ENCODE data around the gene ENOX2. TPM values are rescaled to one million over a fixed set of nuclear protein-coding genes. Genes with fewer than 3 reads are reported as not detected.

The ENOX2 gene
- total RNA-seq, 5 donors from 2014 or later (not counting 1 experiment from before 2014, with no cell fraction given): 10.4 to 17.1 (median 13.5) TPM

DNA sequence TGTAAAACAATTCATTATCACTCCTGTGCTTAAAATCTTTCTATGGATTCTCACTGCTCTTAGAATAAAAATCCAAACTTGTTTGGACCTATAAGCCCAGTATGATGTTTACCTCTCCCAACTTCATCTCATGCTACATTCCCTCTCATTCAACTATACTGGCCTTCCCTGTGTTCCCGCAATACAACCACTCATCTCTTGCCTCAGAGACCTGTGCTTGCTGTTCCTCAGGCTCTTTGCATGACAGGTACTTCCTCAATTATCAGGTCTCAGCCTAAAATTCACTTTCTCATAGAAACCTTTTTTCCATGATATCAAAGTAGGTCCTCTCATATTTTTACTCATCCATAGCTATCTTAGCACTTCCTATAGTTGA, 71.7 kb downstream of the ENOX2 start:
- Histone ChIP-seq H3K27me3 (replicated peaks in 1 of 2; ENCODE audit: control insufficient read depth in 2 of 2, extremely low read depth in 1 of 2, insufficient read depth in 2 of 2, low read length in 1 of 2) (no peaks in the 10 kb centered on the region), H3K36me3 (ENCODE audit: control insufficient read depth in 2 of 2, extremely low read depth in 1 of 2, insufficient read depth in 1 of 2, low read length in 1 of 2) (no peaks in the 10 kb centered on the region), H3K27ac (ENCODE audit: low read length) (no peak overlapping the region), H3K9me3 (no peaks in the 10 kb centered on the region), H3K4me1 (ENCODE audit: control insufficient read depth in 1 of 2, extremely low read depth in 1 of 2, insufficient read depth in 2 of 2, low read length in 2 of 2) (no peaks in the 10 kb centered on the region), H3K4me3 (ENCODE audit: control insufficient read depth in 1 of 2, extremely low read depth in 1 of 2, low read length in 1 of 2) (no peak overlapping the region)
- no CpG with 5 or more reads among the region's 1 CpG for WGBS (ENCODE audit: insufficient coverage)
- ChIA-PET POLR2A (interaction anchor here in 1 of 2 donors (0.7 kb wide), 1 partner anchor 31 kb away, joined by 3 read pairs; no protein-coding TSS in a partner anchor), CTCF (no interaction called here)
- no peaks in the 10 kb centered on the region for H3K9me3 Mint-ChIP-seq
- DNase-seq (no peak), ATAC-seq (replicated peaks in 1 of 4) (no peak)
- H3K36me3 Mint-ChIP-seq: peaks cover 7% of the 10 kb centered on the region
- H3K27me3 Mint-ChIP-seq: no peaks in the 10 kb centered on the region
- no peak overlapping the region for H3K4me3 Mint-ChIP-seq
- no peak overlapping the region for H3K27ac Mint-ChIP-seq
- peaks cover 5 to 24% (median 13%) of the 10 kb centered on the region in 3 donors for H3K4me1 Mint-ChIP-seq

- peaks cover 2 to 21% (median 13%) of the 10 kb centered on the region in 3 donors for H3K4me1 Mint-ChIP-seq
- H3K36me3 Mint-ChIP-seq: peaks cover 7% of the 10 kb centered on the region
- ATAC-seq (replicated peaks in 1 of 4) (no peak), DNase-seq (no peak)
- no peak overlapping the region for H3K4me3 Mint-ChIP-seq
- ChIA-PET POLR2A (interaction anchor here in 1 of 2 donors (0.7 kb wide), 1 partner anchor 31 kb away, joined by 3 read pairs; no protein-coding TSS in a partner anchor), CTCF (no interaction called here)
- no peak overlapping the region for H3K27ac Mint-ChIP-seq
- Histone ChIP-seq H3K9me3 (no peaks in the 10 kb centered on the region), H3K36me3 (ENCODE audit: control insufficient read depth in 2 of 2, extremely low read depth in 1 of 2, insufficient read depth in 1 of 2, low read length in 1 of 2) (no peaks in the 10 kb centered on the region), H3K27me3 (replicated peaks in 1 of 2; ENCODE audit: control insufficient read depth in 2 of 2, extremely low read depth in 1 of 2, insufficient read depth in 2 of 2, low read length in 1 of 2) (no peaks in the 10 kb centered on the region), H3K4me3 (ENCODE audit: control insufficient read depth in 1 of 2, extremely low read depth in 1 of 2, low read length in 1 of 2) (no peak overlapping the region), H3K27ac (ENCODE audit: low read length) (no peak overlapping the region), H3K4me1 (ENCODE audit: control insufficient read depth in 1 of 2, extremely low read depth in 1 of 2, insufficient read depth in 2 of 2, low read length in 2 of 2) (no peaks in the 10 kb centered on the region)
- WGBS (ENCODE audit: insufficient coverage): no CpG with 5 or more reads among the region's 4 CpGs
- no peaks in the 10 kb centered on the region for H3K27me3 Mint-ChIP-seq
- H3K9me3 Mint-ChIP-seq: no peaks in the 10 kb centered on the region
Observed at GRCh38 chrX:130830599-130831346, 72.2 kb downstream of the ENOX2 start.

- Mint-ChIP-seq H3K4me1 (peaks cover 2 to 21% (median 13%) of the 10 kb centered on the region in 3 donors), H3K4me3 (no peak overlapping the region), H3K9me3 (no peaks in the 10 kb centered on the region), H3K36me3 (peaks cover 7% of the 10 kb centered on the region), H3K27me3 (no peaks in the 10 kb centered on the region), H3K27ac (no peak overlapping the region)
- no peaks in the 10 kb centered on the region for H3K4me1 ChIP-seq (ENCODE audit: control insufficient read depth in 1 of 2, extremely low read depth in 1 of 2, insufficient read depth in 2 of 2, low read length in 2 of 2)
- H3K27me3 ChIP-seq (replicated peaks in 1 of 2; ENCODE audit: control insufficient read depth in 2 of 2, extremely low read depth in 1 of 2, insufficient read depth in 2 of 2, low read length in 1 of 2): no peaks in the 10 kb centered on the region
- POLR2A ChIA-PET: no interaction called here
- ATAC-seq (replicated peaks in 1 of 4): no peak
- no peak for DNase-seq
- no peak overlapping the region for H3K27ac ChIP-seq (ENCODE audit: low read length)
- H3K9me3 ChIP-seq: no peaks in the 10 kb centered on the region
- CTCF ChIA-PET: no interaction called here
- H3K4me3 ChIP-seq (ENCODE audit: control insufficient read depth in 1 of 2, extremely low read depth in 1 of 2, low read length in 1 of 2): no peak overlapping the region
- no peaks in the 10 kb centered on the region for H3K36me3 ChIP-seq (ENCODE audit: control insufficient read depth in 2 of 2, extremely low read depth in 1 of 2, insufficient read depth in 1 of 2, low read length in 1 of 2)
- 100% methylated on average over 1 of the region's 2 CpGs for WGBS (ENCODE audit: insufficient coverage)
Observed at GRCh38 chrX:130829526-130830515, 73.2 kb downstream of the ENOX2 start.

- H3K27ac Mint-ChIP-seq: no peak overlapping the region
- no peaks in the 10 kb centered on the region for H3K36me3 ChIP-seq (ENCODE audit: control insufficient read depth in 2 of 2, extremely low read depth in 1 of 2, insufficient read depth in 1 of 2, low read length in 1 of 2)
- H3K4me3 ChIP-seq (ENCODE audit: control insufficient read depth in 1 of 2, extremely low read depth in 1 of 2, low read length in 1 of 2): no peak overlapping the region
- peaks cover 7% of the 10 kb centered on the region for H3K36me3 Mint-ChIP-seq
- H3K4me1 ChIP-seq (ENCODE audit: control insufficient read depth in 1 of 2, extremely low read depth in 1 of 2, insufficient read depth in 2 of 2, low read length in 2 of 2): no peaks in the 10 kb centered on the region
- H3K9me3 ChIP-seq: no peaks in the 10 kb centered on the region
- H3K4me3 Mint-ChIP-seq: no peak overlapping the region
- H3K9me3 Mint-ChIP-seq: no peaks in the 10 kb centered on the region
- H3K4me1 Mint-ChIP-seq: peaks cover 2 to 18% (median 13%) of the 10 kb centered on the region in 3 donors
- WGBS (ENCODE audit: insufficient coverage): no CpG with 5 or more reads among the region's 3 CpGs
- ChIA-PET POLR2A (no interaction called here), CTCF (no interaction called here)
- no peaks in the 10 kb centered on the region for H3K27me3 ChIP-seq (replicated peaks in 1 of 2; ENCODE audit: control insufficient read depth in 2 of 2, extremely low read depth in 1 of 2, insufficient read depth in 2 of 2, low read length in 1 of 2)
- no peaks in the 10 kb centered on the region for H3K27me3 Mint-ChIP-seq
- no peak for ATAC-seq (replicated peaks in 1 of 4)
- no peak overlapping the region for H3K27ac ChIP-seq (ENCODE audit: low read length)
- DNase-seq: no peak
Observed at GRCh38 chrX:130828641-130829040, 74.4 kb downstream of the ENOX2 start.

DNA sequence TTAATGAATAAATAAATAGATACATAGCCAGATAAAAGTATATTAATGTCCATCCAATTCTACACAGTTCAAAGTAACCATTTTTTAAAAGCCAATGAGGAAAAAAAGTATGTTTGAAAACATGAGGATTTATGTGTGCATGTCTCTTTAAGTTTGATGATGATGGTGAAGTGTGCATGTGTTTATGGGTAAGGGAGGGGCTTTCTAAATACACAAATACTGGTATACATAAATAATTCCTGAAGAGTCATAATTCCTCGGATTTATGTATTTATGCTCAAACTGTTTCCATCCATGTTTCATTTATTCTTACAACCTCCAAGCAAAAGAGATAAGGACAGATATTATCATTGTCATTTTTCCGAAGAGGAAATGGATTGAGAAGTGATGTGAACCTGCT, 75.4 kb downstream of the ENOX2 start:
- no CpG with 5 or more reads among the region's 2 CpGs for WGBS (ENCODE audit: insufficient coverage)
- Mint-ChIP-seq H3K36me3 (peaks cover 7% of the 10 kb centered on the region), H3K4me1 (peaks cover 0 to 10% (median 7%) of the 10 kb centered on the region in 3 donors), H3K27me3 (no peaks in the 10 kb centered on the region), H3K9me3 (no peaks in the 10 kb centered on the region), H3K4me3 (no peak overlapping the region), H3K27ac (no peak overlapping the region)
- CTCF ChIA-PET: no interaction called here
- H3K27me3 ChIP-seq (replicated peaks in 1 of 2; ENCODE audit: control insufficient read depth in 2 of 2, extremely low read depth in 1 of 2, insufficient read depth in 2 of 2, low read length in 1 of 2): no peaks in the 10 kb centered on the region
- H3K4me3 ChIP-seq (ENCODE audit: control insufficient read depth in 1 of 2, extremely low read depth in 1 of 2, low read length in 1 of 2): no peak overlapping the region
- H3K36me3 ChIP-seq (ENCODE audit: control insufficient read depth in 2 of 2, extremely low read depth in 1 of 2, insufficient read depth in 1 of 2, low read length in 1 of 2): no peaks in the 10 kb centered on the region
- no peak for DNase-seq
- no peaks in the 10 kb centered on the region for H3K9me3 ChIP-seq
- POLR2A ChIA-PET: no interaction called here
- ATAC-seq (replicated peaks in 1 of 4): no peak
- no peaks in the 10 kb centered on the region for H3K4me1 ChIP-seq (ENCODE audit: control insufficient read depth in 1 of 2, extremely low read depth in 1 of 2, insufficient read depth in 2 of 2, low read length in 2 of 2)
- H3K27ac ChIP-seq (ENCODE audit: low read length): no peak overlapping the region

- Histone ChIP-seq H3K27me3 (replicated peaks in 1 of 2; ENCODE audit: control insufficient read depth in 2 of 2, extremely low read depth in 1 of 2, insufficient read depth in 2 of 2, low read length in 1 of 2) (no peaks in the 10 kb centered on the region), H3K4me1 (ENCODE audit: control insufficient read depth in 1 of 2, extremely low read depth in 1 of 2, insufficient read depth in 2 of 2, low read length in 2 of 2) (no peaks in the 10 kb centered on the region), H3K27ac (ENCODE audit: low read length) (no peak overlapping the region), H3K9me3 (no peaks in the 10 kb centered on the region), H3K36me3 (ENCODE audit: control insufficient read depth in 2 of 2, extremely low read depth in 1 of 2, insufficient read depth in 1 of 2, low read length in 1 of 2) (no peaks in the 10 kb centered on the region), H3K4me3 (ENCODE audit: control insufficient read depth in 1 of 2, extremely low read depth in 1 of 2, low read length in 1 of 2) (no peak overlapping the region)
- no peak for DNase-seq
- ATAC-seq (replicated peaks in 1 of 4): no peak
- peaks cover 0 to 4% (median 0%) of the 10 kb centered on the region in 3 donors for H3K4me1 Mint-ChIP-seq
- peaks cover 7% of the 10 kb centered on the region for H3K36me3 Mint-ChIP-seq
- ChIA-PET CTCF (no interaction called here), POLR2A (no interaction called here)
- H3K9me3 Mint-ChIP-seq: no peaks in the 10 kb centered on the region
- no peak overlapping the region for H3K27ac Mint-ChIP-seq
- no CpG with 5 or more reads among the region's 1 CpG for WGBS (ENCODE audit: insufficient coverage)
- H3K27me3 Mint-ChIP-seq: no peaks in the 10 kb centered on the region
- H3K4me3 Mint-ChIP-seq: no peak overlapping the region
Observed at GRCh38 chrX:130826249-130826648, 76.8 kb downstream of the ENOX2 start.

Data from T-cell (primary cell).